ENCODE results near the gene IZUMO2. TPM values are rescaled to one million over a fixed set of nuclear protein-coding genes. Genes with fewer than 3 reads are reported as not detected.

Gene IZUMO2
- total RNA-seq, 2 donors from 2014 or later, result not detected

DNA sequence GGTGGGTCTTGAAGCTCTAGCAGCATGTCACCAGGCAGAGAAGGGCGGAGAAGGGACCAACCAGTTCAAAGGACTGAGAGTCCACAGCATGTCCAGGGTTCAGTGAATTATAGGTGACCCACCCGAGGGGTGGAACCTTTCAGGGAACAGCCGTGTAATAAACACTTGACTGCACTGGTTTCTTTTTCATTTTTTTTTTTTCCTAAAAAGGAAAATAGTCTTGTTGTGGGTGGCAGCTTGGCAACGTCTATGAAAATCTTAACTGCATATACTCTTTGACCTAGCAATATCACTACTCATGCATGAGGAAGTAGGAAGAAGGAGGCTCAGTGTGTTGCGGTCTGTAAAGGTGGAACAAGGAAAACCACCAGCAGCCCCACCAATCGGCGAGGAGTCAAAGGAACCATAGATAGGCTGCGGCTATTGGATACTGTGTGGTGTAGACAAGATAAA, 27.4 kb upstream of the IZUMO2 start:
- intact Hi-C loops (cut with DNase I), result no loop called here
- no peak for DNase-seq
- ATAC-seq, result no peak

DNA sequence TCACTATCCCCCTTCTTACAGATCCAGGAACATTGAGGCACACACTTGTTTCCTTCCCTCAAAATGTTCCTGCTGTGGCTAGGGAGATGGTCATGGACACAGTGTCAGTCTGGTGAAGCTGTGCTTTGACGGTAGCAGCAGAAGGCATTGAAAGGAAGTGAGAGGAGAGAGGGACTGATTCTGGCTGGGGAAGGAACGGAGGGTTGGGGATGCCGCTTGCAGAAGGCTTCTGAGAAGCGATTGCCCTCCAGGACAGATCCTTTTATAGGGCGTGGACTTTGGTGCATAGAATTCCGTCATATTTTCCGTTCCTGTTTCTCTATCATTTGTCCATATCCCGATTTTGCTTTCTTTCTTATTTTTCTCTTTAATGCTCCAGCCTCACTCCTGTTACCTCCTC, 26.2 kb upstream of the IZUMO2 start:
- intact Hi-C loops (cut with DNase I), result no loop called here
- ATAC-seq (no peak), DNase-seq (no peak)

- DNase-seq (no peak), ATAC-seq (no peak)
- intact Hi-C loops (cut with DNase I), result no loop called here
These were observed 24.9 kb upstream of the IZUMO2 start for GRCh38 chr19:50187937-50188336.

DNA sequence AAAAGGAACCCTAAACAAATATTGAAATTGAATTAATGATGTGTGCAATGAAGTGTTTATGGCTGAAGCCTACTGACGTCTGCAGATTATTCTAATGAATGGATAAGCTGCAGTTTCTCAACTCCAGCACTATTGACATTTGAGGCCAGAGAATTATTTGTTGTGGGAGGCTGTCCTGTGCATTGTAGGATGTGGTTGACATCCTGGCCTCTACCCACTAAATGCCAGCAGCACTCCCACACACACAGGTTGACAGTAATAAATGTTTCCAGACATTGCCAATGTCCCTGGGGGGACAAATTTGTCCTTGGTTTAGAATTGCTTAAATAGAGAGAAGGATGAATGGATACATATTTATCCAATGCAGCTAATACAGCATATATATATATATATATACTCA, 21.1 kb upstream of the IZUMO2 start:
- DNase-seq (no peak), ATAC-seq (no peak)
- intact Hi-C loops (cut with DNase I), result no loop called here

DNA sequence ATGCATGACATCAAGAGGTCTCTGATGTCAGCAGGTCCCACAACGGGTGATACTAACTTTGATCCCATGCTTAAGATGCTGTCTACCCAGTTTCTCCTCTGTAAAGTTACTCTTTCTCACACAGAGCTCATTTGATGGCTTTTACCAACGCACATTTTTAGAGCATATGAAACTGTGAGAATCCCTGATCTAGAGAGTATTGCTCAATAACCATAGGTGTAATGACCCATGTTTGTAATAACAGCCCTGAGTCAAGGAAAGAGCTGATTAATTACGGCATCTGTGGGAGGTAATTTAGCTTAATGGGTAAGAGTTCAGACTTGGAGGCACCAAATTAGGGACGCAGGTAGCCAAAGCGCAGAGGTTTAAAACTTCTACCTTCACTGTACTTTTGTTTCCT, 18.0 kb upstream of the IZUMO2 start:
- intact Hi-C loops (cut with DNase I), result no loop called here
- DNase-seq (no peak), ATAC-seq (no peak)

GRCh38 chr19:50178859-50179537, 15.9 kb upstream of the IZUMO2 start:
- DNase-seq (no peak), ATAC-seq (no peak)
- intact Hi-C loops (cut with DNase I), result no loop called here

DNA sequence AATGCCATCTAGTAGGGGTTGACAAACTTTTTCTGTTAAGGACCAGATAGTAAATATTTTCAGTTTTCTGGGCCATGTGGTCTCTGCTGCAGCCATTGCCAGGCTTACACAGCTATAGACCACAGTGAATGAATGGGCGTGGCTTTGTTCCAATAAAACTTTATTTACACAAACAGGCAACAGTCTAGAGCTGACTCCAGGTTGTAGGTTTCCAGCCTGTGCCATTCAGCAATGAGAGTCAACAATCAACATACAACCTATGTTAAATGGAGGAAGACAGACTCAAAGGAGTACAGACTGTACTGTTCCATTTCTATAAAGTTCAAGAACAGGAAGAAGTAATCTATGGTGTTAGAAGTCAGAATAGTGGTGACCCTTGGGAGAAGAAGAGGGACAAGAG, 15.2 kb upstream of the IZUMO2 start:
- no peak for ATAC-seq
- no peak for DNase-seq
- intact Hi-C loops (cut with DNase I), result no loop called here

DNA sequence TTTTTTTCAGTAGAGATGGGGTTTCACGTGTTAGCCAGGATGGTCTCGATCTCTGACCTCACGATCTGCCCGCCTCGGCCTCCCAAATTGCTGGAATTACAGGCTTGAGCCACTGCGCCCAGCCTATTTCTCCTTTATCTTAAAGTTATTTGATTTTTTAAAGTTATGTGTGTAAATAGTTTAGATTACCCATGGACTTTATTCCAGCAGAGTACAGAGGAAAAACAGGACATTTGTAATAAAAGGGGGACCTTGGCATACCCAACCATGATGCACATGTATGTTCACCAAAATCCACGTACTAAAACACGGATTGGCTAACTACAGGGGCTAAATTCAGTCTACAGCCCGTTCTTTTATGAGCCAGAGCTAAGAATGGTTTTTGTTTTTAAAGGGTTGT, 13.7 kb upstream of the IZUMO2 start:
- DNase-seq (no peak), ATAC-seq (no peak)
- intact Hi-C loops (cut with DNase I), result no loop called here

DNA sequence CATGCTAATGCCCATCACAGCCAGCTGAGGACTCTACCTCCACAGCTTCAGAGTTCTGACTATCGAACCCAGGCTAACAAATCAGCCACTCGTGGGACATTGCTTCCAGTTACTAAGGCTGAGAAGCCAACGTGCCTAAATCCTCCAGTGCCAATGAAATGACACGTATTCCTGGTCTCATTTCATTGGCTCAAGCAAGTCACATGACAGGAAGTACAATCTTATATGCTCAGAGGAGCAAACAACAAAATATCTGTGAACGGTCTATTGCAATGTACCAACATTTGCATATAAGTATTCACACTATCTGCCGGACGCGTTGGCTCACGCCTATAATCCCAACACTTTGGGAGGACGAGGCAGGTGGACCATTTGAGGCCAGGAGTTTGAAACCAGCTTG, 12.8 kb upstream of the IZUMO2 start:
- intact Hi-C loops (cut with DNase I), result no loop called here
- no peak for DNase-seq

DNA sequence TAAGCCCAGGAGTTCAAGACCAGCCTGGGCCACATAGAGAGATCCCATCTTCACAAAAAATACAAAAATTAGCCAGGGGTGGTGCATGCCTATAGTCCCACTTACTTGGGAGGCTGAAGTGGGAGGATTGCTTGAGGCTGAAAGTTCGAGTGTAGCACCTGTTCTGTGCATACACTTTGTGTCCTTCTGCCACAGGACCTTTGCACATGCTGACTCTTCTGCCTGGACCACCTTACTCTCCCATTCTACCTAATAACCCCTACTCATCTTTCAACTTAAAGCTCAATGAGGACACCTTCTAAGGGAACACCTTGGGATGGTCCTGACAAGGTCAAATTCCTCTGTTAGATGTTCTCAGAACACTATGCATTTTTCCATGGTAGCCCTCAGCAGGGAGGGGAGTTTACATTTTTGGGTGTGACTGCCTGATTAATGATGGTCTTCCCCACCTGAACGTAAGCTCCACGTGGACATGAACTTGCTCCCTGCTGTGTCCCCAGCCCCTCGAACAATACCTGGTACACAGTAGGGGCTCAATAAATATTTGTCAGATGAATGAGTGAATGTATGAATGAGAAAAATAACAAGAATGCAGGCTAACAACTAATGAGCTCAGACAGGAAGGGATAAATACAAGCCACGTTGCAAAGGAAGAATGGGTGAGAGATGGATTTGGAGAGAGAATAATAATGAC, 11.2 kb upstream of the IZUMO2 start:
- intact Hi-C loops (cut with DNase I), result no loop called here
- DNase-seq (no peak), ATAC-seq (no peak)

More for the DNA sequence above, 12.8 kb upstream of the IZUMO2 start:
- ATAC-seq, result no peak

GRCh38 chr19:50173127-50173526, 10.0 kb upstream of the IZUMO2 start:
- no peak for ATAC-seq
- no peak for DNase-seq
- intact Hi-C loops (cut with DNase I), result no loop called here

- intact Hi-C loops (cut with DNase I), result no loop called here
- ATAC-seq, result no peak
- no peak for DNase-seq
These were observed 9.6 kb upstream of the IZUMO2 start for GRCh38 chr19:50172726-50173125.

DNA sequence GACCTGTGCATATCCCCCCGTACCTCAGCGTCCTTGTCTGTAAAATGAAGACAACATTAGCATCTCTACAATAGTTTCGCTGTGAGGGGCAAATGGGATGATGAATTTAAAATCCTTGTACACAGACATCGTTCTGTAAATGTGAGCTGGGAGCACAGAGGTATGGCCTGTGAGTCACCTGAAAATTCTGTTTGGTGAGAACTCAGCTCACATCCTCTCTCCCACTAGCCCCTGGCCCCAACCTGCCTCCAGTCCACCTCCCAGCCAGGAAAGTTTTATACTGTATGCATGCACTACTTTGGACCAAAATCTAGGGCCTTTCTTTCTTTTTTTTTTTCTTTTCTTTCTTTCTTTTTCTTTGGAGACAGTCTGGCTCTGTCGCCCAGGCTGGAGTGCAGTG, 8.7 kb upstream of the IZUMO2 start:
- intact Hi-C loops (cut with DNase I), result no loop called here
- ATAC-seq (no peak), DNase-seq (no peak)

GRCh38 chr19:50167314-50167721, 4.2 kb upstream of the IZUMO2 start:
- DNase-seq (no peak), ATAC-seq (no peak)
- intact Hi-C loops (cut with DNase I), result no loop called here

GRCh38 chr19:50159078-50159477, 4.0 kb downstream of the IZUMO2 start:
- intact Hi-C loops (cut with DNase I), result no loop called here
- DNase-seq, result no peak
- ATAC-seq, result no peak

DNA sequence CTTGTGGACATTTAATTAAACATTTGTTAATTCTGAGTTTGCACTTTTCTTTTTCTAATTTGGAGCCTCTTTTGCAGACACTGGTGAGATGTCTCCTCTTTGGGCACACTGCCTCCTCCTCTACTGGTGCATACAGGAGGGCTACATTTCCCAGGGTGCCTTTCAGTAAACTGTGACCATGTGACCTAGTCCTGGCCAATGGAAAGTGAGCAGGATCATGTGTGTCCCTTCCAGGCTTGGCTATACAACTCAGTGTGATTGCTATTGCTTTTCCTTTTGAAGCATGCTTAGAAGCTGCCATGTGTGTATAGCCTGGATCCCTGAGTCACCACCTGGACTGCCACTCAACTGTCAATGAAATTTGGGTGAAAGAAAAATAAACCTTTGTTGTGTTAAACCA, 4.5 kb downstream of the IZUMO2 start:
- ATAC-seq (no peak), DNase-seq (no peak)
- intact Hi-C loops (cut with DNase I), result no loop called here

GRCh38 chr19:50155520-50156109, 7.5 kb downstream of the IZUMO2 start:
- no peak for DNase-seq
- intact Hi-C loops (cut with DNase I), result no loop called here
- no peak for ATAC-seq

GRCh38 chr19:50154529-50154928, 8.6 kb downstream of the IZUMO2 start:
- DNase-seq (no peak), ATAC-seq (no peak)
- intact Hi-C loops (cut with DNase I), result no loop called here

DNA sequence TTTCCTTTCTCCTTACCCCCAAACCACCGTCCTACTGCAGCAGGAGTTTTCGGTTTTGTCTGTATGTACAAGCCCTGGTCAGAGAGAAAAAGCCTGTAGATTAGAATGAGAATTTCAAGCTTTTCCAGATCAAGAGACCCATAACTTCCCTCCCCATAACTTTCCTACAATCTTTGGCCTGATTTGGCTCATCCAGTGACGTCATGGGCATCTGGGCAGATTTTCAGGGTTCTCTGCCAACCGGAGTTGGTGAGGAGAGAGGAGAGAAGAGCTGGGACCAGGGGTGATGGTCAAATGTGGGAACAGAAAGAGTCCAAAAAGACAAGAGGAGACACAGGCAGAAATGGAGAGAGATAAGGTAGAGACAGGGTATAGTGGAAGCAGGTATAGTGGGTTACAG, 10.5 kb downstream of the IZUMO2 start:
- ATAC-seq, result no peak
- no peak for DNase-seq
- intact Hi-C loops (cut with DNase I), result no loop called here

GRCh38 chr19:50148528-50148927, 14.6 kb downstream of the IZUMO2 start:
- intact Hi-C loops (cut with DNase I), result no loop called here
- no peak for ATAC-seq
- no peak for DNase-seq
